M059J (cell line): ENCODE results near the gene UTS2R. TPM values are rescaled to one million over a fixed set of nuclear protein-coding genes. Genes with fewer than 3 reads are reported as not detected.
"Not testable (repeated sequence)": the region's sequence is repeated elsewhere in the genome, so short reads cannot be mapped to it uniquely, and the experiment has no call there.

Experiments
- DNase-seq: peaks from one replicate; pipeline ENCODE4 v3.0.0-alpha.2; 2012; ENCODE audit warnings: low read depth
- total RNA-seq: library from RNA; depleted of rRNA; stranded (reverse); fragments of >200 nt; shearing (Covaris generic); gene quantifications from 2 replicates; pipeline ENCODE4 v1.2.3, GENCODE V29; 2014

The UTS2R gene
- total RNA-seq, 1 experiment from 2014 or later = not detected

DNA sequence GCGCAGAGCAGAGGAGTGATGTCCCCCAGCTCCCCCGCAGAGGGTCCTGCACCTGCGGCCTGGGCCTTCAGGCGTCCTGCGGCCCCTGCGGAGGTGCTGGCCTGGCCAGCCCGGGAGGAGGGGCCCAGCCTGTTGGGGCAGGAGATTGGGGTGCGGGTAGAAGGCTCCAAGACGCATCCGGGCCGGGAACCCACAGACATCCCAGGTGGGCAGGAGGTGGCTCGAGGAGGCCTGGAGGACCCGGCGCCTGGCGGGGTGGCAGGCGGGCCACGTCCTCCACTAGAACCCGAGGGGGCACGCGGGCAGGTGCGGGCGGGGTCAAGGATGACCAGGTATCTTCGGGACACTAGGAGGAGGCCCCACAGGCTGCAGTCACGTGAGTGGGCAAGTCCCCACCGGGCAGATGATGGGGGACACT is 37.4 kb upstream of the UTS2R start:
- no peak for DNase-seq

GRCh38 chr17:82334622-82335394 is 36.8 kb upstream of the UTS2R start:
- DNase-seq = peak; percentile 44

DNA sequence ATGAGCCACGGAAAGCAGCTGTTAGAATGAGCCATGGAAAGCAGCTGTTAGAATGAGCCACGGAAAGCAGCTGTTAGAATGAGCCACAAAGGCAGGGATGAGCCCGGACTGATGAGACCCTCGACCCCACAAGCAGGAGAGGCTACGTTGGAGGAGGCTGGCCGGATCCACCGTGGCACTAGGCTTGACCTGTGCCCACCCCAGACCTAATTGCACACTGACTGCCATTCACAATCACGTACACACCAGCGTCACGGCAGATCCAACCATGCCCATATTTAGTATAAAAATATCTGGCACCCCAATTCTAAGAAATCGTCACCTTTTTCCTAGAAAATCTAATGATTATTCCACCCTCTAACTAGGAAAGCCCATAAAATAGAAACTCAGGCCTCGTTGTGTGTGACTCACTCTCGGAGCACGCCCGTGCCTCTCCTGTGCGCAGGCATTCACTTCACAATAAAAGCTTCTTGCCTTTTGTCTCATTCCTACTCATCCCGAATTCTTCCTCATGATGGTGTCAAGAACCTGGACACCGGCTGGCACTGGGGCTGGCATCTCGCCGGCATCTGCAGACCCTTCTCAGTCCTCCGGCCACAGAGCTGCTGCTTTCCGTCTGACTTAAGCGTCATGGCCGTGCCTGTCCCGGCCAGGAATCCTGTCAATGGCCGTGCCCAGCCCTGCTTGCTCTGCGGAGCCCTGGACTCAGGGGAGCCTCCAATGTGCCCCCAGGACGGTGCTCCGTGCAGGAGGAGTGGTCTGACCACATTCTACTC is 32.5 kb upstream of the UTS2R start:
- DNase-seq = peak; percentile 88

GRCh38 chr17:82339634-82340580 is 31.7 kb upstream of the UTS2R start:
- peak; percentile 52 for DNase-seq

GRCh38 chr17:82342361-82343079 is 29.0 kb upstream of the UTS2R start:
- DNase-seq = no peak

DNA sequence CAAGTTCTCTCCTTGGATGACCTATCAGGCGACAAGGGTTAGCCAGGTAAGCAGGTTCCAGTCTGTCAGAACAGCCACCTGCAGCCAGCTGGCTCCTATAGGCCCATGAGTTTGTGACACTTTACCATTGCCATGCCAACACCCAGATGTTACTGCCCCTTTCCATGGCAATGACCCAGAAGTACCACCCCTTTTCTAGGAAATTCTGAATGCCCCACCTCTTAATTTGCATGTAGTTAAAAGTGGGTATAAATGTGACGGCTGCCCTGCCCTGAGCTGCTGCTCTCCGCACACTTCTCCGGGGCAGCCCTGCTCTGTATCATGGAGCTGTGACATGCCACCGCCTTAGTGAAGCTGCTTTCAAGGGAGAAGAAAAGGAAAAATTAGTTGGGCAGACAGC is 28.0 kb upstream of the UTS2R start:
- DNase-seq = no peak

GRCh38 chr17:82344175-82344907 is 27.2 kb upstream of the UTS2R start:
- no peak for DNase-seq

- no peak for DNase-seq
Measured at GRCh38 chr17:82345151-82345976, 26.2 kb upstream of the UTS2R start.

DNA sequence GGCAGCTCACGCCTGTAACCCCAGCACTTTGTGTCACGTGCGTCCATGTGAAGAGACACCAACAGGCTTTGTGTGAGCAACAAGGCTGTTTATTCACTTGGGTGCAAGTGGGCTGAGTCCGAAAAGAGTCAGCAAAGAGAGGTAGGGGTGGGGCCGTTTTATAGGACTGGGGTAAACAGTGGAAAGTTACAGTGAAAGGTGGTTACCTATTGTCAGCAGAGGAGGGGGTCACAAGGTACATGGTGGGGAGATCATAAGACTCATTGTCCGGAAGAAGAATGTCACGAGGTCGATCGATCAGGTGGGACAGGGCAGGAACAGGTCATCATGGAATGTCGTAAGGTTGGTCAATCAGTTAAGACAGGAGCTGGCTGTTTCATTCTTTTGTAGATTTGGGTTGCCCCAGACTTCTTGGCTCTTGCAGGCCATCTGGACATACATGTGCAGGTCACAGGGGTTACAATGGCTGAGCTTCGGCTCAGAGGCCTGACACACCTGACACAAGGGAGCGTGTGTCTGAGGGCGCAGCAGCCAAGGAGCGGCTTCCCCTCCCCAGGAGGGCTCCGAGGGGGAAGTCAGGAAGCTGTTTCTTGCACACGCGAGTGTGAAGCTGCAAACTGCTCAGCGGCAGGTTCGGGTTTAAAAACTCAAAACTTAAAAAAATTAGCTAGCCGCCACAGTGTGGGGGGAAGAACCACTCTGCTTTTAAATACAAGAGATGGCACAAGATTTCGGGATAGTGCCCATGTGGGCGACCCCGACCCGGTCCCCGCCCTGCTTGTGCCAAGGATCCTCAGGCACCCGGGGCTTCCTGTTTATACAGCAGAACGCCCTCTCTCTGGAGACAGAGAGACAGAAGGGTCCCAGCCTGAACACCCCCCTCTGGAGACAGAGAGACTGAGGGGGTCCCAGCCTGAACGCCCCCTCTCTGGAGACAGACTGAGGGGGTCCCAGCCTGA is 24.9 kb upstream of the UTS2R start:
- DNase-seq = no peak

GRCh38 chr17:82347994-82348393 is 23.6 kb upstream of the UTS2R start:
- DNase-seq = not testable (repeated sequence)

DNA sequence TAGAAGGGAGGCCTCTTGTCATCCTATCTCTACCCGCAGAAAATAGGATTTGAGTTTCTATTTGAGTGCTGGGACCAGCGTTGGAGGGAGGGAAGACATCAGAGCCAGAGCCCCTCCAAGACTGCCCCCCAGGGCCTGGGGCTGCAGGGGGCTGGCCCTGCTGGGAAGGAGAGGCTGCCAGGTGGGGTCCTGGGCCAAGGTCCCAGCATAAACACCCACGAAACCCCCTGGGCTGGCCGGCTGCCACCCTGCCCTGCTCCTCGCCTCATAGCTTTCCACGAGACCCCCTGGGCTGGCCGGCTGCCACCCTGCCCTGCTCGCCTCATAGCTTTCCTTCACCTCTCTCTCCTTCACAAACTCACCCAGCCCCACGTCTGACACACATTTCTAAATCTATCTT is 23.1 kb upstream of the UTS2R start:
- no peak for DNase-seq

GRCh38 chr17:82348866-82349265 is 22.7 kb upstream of the UTS2R start:
- no peak for DNase-seq

DNA sequence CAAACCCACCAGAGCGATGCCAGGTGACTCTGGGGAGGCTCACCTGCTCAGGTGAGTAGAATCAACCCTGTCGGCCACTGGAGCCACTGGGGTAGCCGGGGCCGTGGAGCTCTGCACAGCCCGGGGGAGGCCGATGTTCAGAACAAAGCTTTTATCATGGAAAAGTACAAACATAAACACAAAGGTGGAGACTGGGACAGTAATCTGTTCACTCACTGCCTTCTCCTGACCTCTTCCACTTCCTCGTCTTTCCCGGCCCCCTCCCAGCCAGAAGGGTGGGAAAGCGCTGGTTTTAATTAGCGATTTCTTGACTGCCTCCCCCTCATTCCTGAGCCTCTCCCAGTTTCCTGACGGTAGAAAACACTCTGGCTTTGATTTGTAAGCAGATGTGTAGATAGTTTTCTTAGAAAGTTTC is 22.3 kb upstream of the UTS2R start:
- no peak for DNase-seq

GRCh38 chr17:82350182-82351030 is 21.2 kb upstream of the UTS2R start:
- DNase-seq = peak; percentile 69

GRCh38 chr17:82351254-82351712 is 20.3 kb upstream of the UTS2R start:
- DNase-seq = no peak

- peak; percentile 76 for DNase-seq
Measured at GRCh38 chr17:82351713-82352488, 19.7 kb upstream of the UTS2R start.

DNA sequence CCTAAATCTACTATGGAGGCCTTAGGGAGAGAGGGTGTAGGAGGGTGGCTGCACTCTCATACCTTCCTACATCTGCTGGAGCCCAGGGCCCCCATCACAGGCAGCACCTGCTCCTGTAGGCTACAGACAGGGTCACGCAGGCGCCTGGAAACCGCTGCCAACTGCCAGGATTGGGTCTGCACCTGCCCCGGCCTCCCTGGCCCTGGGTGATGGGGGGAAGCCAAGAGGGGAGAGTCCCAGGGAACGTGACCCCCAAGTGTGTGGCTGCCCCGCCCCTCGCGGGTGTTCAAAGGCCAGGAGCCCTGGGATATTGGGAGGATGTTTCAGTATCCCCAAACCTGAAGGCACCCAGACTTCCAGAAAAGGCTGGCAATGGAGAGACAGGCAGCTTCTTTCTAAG is 18.1 kb upstream of the UTS2R start:
- no peak for DNase-seq
